GM21423 (cell line): ENCODE data around the gene BACH2.
"Not testable (repeated sequence)": the region's sequence is repeated elsewhere in the genome, so short reads cannot be mapped to it uniquely, and the experiment has no call there.

Experiments
- ATAC-seq: cut with Tn5 transposase; IDR thresholded peaks from one replicate; pipeline ENCODE4 v1.9.1; 2021; ENCODE audit warnings: mild to moderate bottlenecking, moderate library complexity; ENCODE audit not compliant: unreplicated experiment

BACH2 gene

GRCh38 chr6:90162648-90163387, 133.8 kb downstream of the BACH2 start:
- no peak for ATAC-seq

DNA sequence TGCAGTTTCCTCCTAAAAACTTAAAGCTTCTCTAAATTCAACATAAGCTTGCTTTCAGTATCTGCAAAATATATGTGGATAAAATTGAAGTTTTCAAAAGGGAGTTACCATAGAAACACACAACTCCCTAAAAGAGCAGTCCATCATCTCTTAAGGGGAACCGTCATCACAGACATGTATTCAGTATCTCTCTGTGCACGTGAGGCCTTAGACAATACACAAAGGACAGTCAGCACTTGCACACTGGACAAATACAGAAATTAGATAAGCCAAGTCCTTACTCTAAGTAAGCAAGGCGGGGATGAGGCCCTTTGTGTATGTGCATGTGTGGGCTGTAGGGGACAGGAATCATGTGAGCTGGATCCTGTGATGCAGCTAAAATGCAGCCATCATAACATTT, 136.6 kb downstream of the BACH2 start:
- no peak for ATAC-seq

GRCh38 chr6:90159452-90159851, 137.2 kb downstream of the BACH2 start:
- ATAC-seq = no peak

DNA sequence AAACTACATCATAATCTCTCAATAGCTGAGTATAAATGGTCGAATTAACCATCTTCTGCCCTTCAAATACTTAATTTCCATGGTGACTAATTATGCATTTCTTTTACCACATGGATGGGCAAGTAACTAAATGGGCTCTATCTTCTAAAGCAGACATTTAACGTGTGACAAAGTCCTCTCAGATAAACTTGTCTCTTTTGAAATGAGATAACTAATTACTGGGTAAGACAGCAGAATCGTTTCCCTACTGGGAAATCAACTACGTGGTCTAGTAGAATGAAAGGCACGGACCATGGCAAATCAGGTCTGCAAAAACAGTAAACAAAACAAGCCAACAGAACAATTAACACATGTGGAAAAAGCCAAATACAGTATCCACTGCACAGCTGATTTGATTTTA, 137.7 kb downstream of the BACH2 start:
- no peak for ATAC-seq

DNA sequence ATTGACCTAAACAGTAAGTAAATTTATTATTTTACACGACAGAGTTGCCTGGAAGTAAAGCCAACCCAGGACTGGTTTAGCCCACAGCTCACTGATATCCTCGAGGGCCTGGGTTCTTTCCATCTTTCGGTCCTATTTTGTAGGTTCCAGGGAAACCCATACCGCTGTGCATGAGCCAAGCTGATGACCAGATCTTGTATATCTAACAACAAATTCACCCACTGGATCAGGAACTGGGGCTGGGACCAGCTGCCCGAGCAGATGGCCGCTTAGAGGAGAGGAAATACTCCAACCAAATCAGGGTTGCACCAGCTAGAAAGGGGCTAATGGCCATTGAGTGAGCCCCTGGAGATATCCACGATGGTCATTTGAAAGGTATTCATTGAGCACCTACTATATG, 139.2 kb downstream of the BACH2 start:
- ATAC-seq = no peak

- no peak for ATAC-seq
These were observed 139.8 kb downstream of the BACH2 start for GRCh38 chr6:90156861-90157260.

DNA sequence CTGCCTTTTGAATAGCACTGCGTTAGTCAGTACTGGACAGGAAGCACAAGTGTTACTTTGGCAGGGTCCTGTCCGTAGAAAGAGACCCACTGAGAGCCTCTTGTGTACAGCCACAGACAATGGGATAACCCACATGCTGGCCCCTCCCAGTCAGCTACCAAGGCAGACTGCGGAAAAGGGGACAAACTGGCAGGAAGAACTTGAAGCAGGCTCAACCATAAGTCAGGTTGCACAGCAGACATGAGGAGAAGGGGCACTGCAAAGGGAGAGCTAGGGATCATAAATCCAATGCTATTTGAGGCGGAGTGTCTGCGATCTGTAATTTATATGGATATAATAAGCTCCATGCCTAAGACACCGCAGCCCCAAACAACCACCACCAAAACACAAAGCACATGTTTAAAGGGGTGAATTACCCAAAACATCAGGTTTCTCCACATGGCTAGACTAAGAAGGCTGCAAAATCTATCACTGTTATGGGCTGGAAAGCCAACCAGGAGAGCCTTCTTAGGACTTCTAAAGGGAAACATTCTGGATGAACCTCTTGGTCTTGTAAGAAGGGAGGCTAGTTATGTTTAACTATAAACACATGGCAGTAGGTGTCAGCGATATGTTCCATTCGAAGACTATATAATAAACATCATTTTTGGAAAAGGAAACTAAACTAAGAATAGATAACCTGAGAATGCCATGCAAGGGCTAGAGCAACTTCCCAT, 141.7 kb downstream of the BACH2 start:
- ATAC-seq = no peak

- no peak for ATAC-seq
These were observed 144.8 kb downstream of the BACH2 start for GRCh38 chr6:90151576-90152422.

GRCh38 chr6:90149280-90149679, 147.4 kb downstream of the BACH2 start:
- no peak for ATAC-seq

GRCh38 chr6:90148867-90149266, 147.8 kb downstream of the BACH2 start:
- ATAC-seq = no peak

DNA sequence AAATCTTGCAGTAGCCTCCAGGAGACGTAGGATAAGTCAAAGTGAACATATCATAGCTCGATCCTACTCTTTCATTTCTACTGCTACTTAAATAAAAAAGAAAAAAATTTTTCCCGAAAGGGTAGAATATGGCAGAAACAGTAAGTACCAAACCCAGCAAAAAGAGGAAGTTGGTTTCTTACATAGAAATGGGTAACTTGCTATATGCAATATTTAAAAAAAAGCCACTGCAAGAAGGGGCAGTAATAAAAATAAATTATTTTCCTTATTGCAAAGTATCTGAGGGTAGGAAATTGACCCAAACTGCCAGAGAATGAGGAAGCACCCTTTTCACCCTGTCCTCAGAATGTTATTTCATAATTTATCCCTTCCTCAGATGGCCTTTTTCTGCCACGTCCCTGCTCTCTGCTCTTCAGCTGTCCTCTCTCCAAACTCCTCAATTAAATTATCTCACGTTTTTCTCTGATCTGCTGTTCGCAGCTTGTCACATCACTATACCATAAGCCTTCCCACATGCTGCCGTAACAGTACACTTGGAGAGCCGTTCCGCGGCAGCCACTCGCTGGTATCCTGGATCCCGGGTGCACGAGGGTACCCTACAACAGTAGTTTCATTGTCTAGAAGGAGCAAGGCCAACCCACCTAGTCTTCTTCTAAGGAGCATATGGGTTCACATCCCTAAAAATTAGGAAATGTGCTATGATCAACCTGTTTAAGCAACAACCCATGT, 149.6 kb downstream of the BACH2 start:
- no peak for ATAC-seq

- ATAC-seq = no peak
These were observed 150.6 kb downstream of the BACH2 start for GRCh38 chr6:90146024-90146423.

DNA sequence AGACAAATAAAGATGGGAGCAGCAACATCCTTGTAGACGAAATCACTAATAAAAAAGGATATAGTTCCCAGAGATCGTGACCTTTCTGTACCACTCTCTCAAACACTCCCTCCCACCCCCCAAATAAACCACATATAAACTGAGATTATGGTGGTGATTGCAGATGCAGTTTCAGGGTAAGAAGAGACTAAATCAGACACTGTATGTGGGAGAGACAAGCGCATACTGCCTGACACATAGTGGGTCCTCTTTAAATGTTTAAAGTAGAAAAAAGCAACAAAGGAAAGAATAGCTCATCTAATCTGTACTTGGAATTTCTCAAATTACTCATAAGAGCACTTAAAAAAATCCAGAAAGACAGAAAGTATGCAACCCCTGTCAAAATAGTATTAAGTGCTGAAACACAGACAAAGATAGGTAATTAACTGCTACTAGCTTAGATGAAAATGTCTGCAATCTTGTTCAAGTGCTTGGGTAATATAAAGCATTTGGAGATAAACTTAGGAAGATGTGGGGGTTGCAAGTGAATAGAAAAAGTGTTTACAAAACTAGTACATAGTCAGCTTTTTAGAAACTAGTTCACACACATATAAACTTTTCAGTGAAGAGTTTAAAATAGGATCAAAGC, 151.6 kb downstream of the BACH2 start:
- ATAC-seq = no peak

- no peak for ATAC-seq
These were observed 152.2 kb downstream of the BACH2 start for GRCh38 chr6:90144396-90144795.

DNA sequence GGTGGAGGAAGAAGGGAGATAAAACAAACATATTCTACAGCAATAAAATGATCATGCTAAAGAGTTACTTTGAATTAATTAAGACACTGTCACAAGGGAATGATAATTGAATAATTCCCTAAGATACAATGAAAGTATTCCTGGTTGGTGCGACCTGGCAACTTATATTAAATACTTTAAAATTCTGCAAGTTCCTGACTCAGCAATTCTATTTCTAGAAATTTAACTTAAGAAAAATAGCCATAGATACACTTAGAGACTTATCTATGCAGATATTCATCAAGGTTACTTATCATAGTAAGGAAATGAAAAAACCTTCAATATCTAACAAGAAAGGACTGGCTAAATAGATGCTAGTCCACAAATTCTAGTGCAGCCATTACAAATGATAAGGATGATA, 156.0 kb downstream of the BACH2 start:
- no peak for ATAC-seq

GRCh38 chr6:90139272-90139817, 157.3 kb downstream of the BACH2 start:
- ATAC-seq = no peak

DNA sequence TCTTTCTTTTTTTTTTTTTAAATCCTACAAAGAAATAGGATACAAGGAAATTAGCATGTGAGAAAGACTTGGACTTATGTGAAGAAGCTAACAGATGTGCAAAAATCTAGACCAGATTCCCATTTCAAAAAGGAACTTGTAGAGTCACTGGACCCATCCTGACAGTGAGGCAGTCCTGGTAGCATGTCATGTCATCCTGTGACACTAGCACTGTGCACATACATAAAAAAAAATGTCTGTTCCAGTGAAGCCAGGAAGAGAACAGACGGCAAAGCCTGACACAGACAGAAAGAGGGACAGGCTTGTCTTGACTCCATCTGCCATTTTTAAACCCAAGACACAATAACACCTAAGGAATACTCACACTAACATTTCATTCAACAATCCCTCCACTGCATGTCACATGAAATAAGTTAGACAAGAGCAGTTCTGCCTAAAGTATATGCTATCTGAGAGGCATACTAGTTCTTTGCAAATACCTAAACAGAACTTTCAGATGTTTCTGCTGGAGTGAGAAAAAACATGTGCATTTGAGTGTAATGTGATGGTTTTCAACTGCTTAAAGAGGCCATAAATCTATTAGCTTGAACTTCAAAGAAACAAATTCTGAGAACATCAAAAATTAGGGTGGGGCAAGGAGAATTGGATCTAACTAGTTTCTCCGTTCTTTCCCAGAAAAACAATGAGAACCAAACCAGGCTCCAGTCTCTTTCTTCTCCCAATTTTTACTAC, 159.6 kb downstream of the BACH2 start:
- ATAC-seq = no peak

DNA sequence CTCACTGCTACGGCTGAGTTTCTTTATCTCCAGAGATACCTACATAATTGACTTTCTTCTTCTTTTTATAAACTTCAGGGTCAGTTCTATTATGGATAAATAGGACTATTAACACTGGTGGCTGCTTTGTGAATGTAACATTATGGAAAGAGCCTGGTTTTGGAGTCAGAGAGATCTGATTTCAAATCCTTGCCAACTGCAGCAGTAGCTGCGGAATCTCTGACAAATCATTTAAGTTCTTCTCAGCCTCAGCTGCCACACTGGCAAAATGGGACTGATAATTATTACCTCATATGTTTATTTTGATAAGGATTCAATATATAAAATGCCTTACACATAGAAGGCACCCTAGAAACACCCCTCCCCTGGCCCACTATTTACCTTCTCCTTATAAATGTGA, 160.5 kb downstream of the BACH2 start:
- ATAC-seq = no peak

GRCh38 chr6:90135667-90136066, 161.0 kb downstream of the BACH2 start:
- ATAC-seq = no peak

DNA sequence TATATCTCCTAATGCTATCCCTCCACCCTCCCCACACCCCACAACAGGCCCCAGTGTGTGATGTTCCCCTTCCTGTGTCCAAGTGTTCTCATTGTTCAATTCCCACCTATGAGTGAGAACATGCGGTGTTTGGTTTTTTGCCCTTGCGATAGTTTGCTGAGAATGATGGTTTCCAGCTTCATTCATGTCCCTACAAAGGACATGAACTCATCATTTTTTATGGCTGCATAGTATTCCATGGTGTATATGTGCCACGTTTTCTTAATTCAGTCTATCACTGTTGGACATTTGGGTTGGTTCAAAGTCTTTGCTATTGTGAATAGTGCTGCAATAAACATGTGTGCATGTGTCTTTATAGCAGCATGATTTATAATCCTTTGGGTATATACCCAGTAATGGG, 163.0 kb downstream of the BACH2 start:
- ATAC-seq = not testable (repeated sequence)
